Measurements from ENCODE around the gene SIGLEC8.
"Not testable (repeated sequence)": the region's sequence is repeated elsewhere in the genome, so short reads cannot be mapped to it uniquely, and the experiment has no call there.

The SIGLEC8 gene

GRCh38 chr19:51441410-51442390 lies 16.6 kb downstream of the SIGLEC8 start:
- DNase-seq, result no peak

- no peak for DNase-seq
These were observed 17.3 kb downstream of the SIGLEC8 start for GRCh38 chr19:51440846-51441409.

- DNase-seq, result no peak
These were observed 18.2 kb downstream of the SIGLEC8 start for GRCh38 chr19:51440052-51440451.

DNA sequence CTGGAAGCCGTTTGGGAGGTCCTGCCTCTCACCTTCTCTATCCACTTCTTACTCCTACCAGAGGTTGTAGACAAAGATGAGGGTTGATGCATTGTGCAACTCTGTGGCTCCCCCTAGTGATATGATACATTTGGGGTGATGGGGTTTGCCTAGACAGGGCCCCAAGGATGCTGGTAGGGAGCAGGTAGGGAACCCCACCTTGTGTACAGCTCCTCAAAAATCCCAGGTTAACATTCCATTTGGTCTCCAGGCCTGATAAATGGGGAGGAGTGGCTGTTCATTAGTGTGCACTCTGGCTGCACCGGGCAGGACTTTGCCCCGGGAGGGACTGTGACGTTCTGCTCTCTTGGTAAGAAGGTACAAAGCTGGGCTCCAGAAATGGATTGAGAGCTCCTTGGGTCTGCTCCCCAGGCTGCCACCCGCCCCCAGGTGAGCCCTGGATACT lies 19.2 kb downstream of the SIGLEC8 start:
- peak; percentile 48 for DNase-seq

DNA sequence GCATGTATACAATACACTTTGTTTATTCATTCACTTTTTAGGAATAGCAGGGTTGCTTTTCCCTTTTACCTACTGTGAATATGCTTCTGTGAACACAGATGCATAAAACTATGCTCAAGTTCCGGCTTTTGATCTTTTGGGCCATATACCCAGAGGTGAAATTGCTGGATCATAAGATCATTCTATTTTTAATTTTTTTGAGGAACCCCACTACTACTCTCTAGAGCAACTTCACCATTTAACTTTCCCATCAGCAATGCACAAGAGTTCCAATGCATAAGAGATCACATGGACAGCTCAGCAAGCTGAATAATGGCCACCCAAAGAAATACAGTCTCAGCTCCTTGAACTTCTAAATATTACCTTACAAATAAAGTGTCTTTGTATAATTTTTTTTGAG lies 23.8 kb downstream of the SIGLEC8 start:
- DNase-seq, result no peak

GRCh38 chr19:51433043-51433442 lies 25.2 kb downstream of the SIGLEC8 start:
- no peak for DNase-seq

- DNase-seq, result no peak
These were observed 27.1 kb downstream of the SIGLEC8 start for GRCh38 chr19:51431124-51431523.

- DNase-seq, result no peak
These were observed 28.0 kb downstream of the SIGLEC8 start for GRCh38 chr19:51430221-51430620.

GRCh38 chr19:51427201-51427600 lies 31.1 kb downstream of the SIGLEC8 start:
- DNase-seq, result no peak

DNA sequence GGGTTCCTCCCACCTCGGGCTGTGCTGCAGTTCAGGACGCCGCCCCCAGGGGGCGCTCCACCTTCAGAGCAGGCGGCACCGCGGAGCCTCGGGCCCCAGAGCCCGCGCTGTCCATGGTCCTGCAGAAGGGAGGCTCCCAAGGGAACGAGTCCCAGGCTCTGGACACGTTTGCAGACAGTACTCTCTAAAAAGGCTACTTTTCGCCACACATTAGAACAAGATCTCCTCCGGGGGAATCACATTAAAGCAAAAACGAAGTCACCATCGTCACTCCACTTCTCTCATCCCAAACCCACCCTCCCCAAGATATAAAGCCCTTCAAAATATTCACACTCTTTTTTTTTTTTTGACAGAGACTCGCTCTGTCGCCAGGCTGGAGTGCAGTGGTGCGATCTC lies 36.2 kb downstream of the SIGLEC8 start:
- DNase-seq, result peak; percentile 81

GRCh38 chr19:51421229-51422052 lies 36.8 kb downstream of the SIGLEC8 start:
- no peak for DNase-seq

DNA sequence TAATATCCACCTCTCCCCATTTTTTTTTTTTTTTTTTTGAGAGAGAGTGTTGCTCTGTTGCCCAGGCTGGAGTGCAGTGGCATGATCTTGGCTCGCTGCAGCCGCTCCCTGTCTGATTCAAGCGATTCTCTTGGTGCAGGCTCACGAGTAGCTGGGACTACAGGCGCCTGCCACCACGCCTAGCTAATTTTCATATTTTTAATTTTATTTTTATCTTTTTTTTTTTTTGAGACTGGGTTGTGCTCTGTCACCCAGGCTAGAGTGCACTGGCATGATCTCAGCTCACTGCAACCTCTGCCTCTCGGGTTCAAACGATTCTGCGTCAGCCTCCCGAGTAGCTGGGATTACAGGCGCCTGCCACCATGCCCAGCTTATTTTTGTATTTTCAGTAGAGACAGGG lies 37.7 kb downstream of the SIGLEC8 start:
- DNase-seq, result not testable (repeated sequence)

- no peak for DNase-seq
These were observed 39.5 kb downstream of the SIGLEC8 start for GRCh38 chr19:51418707-51419106.

- DNase-seq, result no peak
These were observed 40.5 kb downstream of the SIGLEC8 start for GRCh38 chr19:51417810-51418157.

DNA sequence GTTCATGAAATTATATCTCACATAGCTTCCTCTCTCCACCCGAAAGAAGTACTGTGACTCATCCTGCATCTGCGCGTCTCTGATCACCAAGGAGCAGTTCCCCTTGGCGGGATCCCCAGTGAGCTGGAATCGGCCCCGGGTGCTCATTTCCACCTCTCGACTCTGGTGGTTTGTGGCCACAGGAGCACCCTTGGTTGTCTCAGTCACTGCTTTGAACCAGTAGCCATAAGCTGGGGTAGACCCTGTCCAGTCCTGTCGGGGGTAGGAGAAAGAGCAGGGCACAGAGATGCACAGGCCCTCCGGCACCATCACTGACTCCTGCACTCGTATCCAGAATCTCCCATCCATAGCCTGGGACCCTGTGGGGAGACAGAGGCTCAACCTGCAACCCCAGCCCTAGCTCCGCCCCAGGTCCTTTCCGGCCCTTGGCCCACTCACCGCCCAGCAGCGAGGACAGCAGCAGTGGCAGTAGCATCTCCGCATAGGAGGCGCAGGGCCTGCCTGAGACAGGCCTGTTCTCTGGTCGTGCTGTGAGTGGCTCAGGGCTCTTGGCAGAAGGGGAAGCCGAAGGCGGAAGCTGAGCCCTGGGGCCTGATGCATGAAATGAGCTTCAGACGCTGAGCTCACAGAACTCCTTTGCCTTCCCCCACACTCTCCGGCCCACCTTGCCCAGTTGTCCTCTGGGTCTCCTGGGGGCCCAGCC lies 41.0 kb downstream of the SIGLEC8 start, which contains the start of gene SIGLEC10:
SIGLEC10 (minus strand) TSS at position 536 of the 703 bp plus-strand sequence; CDS start at position 475, 61 bp downstream.
- peak; percentile 38 for DNase-seq

GRCh38 chr19:51416422-51416821 lies 41.8 kb downstream of the SIGLEC8 start:
- DNase-seq, result not testable (repeated sequence)

DNA sequence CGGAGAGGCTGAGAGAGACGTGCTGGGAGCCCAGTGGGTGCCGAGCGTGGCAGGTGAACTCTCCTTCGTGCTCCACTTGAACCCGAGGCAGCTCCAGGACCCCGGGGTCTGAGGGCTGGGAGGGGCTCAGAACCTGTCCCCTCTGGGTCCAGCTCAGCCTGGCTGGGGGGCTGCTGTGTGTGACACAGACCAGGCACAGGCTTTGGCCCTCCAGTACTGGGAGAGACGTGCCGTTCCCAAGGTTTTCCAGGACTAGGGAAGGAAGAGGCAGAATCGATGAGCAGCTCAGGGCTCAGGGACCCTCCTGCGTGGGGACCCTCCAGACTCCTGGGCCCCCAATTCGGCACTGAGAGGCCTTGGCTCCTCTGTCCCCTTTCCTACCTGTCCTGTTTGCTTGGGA lies 43.1 kb downstream of the SIGLEC8 start:
- DNase-seq, result no peak

DNA sequence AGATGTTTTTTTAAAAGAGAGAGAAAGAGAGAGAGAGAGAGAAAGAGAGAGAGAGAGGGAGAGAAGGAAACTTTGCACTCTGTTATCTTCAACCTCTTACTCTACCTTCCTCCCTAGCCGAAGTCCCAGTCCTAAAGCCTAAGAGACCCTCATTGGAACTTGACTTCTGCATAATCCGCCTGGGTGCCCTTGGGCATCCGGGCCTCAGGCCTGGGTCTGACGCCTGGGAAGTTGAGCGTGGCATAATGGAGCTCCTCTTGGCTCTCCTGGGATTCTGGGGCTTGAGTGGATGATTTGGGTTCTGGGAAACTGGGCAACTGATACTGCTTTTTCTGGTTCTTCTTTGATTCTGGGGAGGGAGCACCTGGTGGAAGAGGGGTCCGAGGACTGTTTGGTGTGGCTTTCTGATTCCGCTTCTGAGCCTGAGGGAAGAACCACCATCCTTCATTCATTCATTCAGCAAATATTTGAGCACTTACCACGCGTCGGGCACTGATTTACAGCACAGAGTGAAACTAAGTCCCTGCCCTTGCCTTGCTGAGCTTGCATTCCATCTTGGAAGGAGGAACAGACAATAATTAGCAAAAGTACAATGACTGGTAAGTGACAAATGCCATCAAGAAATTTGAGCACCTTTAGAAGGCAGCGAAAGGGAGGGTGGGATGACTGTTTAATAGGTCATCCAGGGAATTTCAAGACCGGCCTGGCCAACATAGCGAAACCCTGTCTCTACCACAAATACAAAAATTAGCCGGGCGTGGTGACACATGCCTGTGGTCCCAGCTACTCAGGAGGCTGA lies 47.1 kb downstream of the SIGLEC8 start:
- DNase-seq, result no peak

DNA sequence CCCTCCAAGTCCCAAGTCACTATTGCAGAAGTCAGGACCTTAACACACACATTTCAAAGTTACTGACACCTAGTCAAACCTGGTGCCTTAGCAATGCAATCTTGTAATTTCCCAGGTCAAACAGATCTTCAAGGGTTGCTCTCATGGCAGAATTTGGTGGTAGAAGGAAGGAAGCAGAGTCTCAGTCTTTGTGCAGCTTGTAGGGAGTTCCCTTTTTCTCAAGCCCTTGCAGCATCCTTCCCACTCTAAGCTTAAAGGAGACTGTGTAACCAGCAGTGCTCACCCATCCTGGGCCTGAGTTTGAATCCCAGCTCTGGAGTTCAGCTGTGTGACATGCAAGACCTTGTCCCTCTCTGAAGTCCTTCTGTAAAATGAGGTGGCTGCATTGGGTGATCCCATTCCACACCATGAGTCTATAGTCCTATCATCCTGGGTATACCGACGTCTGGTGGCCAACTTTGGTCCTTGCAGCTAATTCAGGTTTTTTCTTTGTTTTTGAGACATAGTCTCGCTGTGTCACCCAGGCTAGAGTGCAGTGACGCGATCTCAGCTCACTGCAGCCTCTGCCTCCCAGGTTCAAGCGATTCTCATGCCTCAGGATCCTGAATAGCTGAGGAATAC lies 50.6 kb downstream of the SIGLEC8 start:
- DNase-seq, result peak; percentile 54

- DNase-seq, result no peak
These were observed 56.1 kb downstream of the SIGLEC8 start for GRCh38 chr19:51402117-51402516.
